ENCODE results near the gene KCNC3.

KCNC3 gene

DNA sequence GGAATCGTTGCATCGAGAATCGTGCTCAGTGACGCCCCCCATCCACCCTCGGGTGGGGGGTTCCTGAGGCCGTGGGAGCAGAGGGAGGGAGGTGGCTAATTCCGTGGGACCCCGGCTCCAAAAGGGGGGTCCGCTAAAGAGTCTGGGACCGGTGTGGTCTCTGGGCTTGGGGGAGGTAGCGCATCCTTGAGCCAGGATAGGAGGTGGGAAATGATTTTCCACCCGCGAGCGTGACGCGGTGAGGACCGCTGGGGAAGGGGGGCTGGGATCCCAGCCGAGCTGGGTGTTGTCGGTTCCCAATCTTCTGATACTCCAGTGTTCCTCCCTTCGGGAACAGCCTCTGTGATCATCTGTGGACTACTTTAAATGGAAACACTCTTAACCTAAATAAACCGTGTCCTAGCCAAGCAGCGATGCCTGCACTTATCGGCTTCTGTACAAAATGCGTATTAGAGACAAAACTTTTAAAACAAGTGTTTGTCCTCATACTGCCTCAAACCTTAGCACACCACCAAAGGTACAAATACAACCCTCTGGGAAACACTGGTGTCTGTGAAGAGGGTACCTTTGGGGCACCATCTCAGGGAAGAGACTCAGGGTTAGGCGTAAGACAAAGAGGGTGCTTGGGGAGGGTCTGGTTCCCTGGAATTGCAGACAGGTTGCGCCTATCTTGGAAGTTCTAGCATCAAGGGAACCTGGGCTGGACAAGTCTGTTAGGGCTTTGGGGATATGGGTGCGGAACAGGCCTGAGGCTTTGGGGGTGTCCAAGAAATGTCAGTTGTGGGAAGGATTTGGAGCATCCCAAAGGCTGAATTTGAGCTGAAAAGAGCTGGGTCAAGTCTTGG lies 16.0 kb downstream of the KCNC3 start:
- DNase-seq (ENCODE audit: low read depth) = no peak
- TF ChIP-seq, protein P1, sequence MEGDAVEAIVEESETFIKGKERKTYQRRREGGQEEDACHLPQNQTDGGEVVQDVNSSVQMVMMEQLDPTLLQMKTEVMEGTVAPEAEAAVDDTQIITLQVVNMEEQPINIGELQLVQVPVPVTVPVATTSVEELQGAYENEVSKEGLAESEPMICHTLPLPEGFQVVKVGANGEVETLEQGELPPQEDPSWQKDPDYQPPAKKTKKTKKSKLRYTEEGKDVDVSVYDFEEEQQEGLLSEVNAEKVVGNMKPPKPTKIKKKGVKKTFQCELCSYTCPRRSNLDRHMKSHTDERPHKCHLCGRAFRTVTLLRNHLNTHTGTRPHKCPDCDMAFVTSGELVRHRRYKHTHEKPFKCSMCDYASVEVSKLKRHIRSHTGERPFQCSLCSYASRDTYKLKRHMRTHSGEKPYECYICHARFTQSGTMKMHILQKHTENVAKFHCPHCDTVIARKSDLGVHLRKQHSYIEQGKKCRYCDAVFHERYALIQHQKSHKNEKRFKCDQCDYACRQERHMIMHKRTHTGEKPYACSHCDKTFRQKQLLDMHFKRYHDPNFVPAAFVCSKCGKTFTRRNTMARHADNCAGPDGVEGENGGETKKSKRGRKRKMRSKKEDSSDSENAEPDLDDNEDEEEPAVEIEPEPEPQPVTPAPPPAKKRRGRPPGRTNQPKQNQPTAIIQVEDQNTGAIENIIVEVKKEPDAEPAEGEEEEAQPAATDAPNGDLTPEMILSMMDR (conservative IDR thresholded peaks at IDR 0.05; ENCODE audit: low read length) = no peak
- H3K4me3 ChIP-seq (ENCODE audit: low read length) = no peak overlapping the region

DNA sequence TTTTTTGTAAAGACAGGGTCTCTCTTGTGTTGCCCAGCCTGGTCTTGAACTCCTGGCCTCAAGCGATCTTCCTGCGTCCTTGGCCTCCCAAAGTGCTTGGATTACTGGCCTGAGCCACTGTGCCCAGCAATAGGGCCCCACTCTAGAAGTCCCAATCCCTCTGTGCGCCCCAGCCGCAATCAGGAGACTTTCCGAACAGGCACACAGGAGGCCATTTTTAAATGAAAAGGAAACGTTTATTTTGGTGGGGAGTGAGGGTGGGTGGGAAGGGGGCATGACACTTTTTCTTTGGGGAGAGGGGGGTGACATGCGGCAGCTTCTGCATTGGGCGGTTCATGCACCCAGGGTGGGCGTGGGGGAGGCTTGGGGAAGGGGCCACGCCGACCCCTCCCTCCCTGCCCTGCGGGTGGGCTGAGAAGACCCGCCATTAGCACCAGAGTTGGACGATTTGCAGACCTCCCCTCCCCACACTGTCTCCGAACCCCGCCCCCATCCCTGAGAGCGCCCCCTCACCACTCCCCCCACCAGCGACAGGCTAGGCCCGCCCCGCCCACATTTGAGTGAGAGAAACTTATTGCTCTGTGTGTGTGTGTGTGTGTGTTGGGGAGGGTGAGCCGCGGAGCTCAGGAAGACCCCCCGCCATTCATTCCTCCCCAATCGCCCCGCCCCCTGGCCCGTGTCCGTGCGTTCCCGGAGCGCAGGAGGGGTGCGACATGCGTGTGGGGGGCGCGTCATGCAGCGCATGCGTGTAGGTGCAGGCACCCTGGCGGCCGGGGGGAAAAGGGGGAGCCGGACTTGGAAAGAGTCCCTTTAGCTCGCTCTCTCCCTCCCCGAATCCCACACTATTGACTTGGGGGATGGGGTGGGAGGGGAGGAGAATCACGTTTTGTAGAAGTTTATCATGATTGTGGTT lies 17.2 kb downstream of the KCNC3 start:
- DNase-seq (ENCODE audit: low read depth) = no peak
- H3K4me3 ChIP-seq (ENCODE audit: low read length) = no peak overlapping the region
- TF ChIP-seq, protein P1 (conservative IDR thresholded peaks at IDR 0.05; ENCODE audit: low read length) = no peak

DNA sequence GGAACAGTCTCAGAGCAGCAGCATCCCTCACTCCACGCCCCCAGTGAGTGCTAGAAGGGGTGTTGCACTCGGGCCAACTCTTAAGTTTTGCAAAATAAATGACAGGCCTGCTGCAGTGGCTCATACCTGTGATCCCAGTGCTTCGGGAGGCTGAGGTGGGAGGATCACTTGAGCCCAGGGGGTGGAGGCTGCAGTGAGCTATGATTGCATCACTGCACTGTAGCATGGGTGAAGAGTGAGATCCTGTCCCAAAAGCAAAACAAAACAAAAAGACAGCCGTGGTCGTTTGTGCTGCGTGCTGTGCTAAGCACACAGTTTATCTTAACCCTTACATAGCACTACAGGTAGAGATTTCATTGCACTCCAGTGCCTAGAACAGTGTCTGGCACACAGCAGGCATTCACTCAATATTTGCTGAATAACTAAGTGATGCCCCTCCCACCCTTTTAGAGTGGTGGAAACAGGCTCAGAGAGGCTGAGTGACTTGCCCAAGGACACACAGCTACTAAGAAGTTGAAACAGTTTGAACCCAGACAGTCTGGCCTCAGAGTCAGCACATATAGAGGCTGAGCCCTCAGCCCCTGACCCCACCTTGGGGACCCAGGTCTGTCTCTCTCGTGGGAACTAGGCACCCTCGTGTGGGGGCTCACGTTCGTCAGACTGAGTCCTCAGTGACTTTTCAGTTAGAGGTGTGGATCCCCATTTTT lies 18.3 kb downstream of the KCNC3 start:
- no peak for DNase-seq (ENCODE audit: low read depth)
- H3K4me3 ChIP-seq (ENCODE audit: low read length) = no peak overlapping the region
- TF ChIP-seq, protein P1 (conservative IDR thresholded peaks at IDR 0.05; ENCODE audit: low read length) = no peak

DNA sequence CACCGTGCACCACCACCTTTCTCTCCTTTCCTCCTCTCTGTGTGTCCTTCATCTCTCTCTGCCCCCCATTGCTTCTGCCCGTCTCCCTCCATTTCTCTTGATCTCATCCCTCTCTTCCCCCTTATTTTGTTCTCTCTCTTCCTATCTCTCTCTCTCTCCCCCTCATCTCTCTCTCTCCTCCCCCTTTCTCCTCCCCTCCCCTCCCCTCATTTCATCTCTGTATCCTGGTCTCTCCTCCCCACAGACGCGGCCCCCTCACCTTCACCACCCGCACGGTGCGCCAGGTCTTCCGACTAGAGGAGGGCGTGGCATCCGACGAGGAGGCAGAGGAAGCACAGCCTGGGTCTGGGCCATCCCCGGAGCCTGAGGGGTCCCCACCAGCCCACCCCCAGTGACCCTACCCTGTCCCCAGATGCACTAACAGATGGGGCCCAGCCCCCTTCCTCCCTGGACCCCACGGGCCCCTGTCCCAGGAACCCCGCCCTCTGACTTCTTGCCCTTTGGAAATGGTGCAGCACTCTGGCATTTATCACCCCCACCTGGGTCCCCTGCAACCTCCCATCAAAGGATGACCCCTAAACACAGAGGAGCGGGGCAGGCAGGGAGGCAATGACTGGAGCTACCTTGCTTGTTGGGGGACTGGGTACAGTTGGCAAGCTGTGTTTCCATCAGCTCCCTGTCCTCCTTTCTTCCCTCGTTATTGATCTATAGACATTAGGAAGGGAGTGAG lies 19.6 kb downstream of the KCNC3 start:
- TF ChIP-seq, protein P1 (conservative IDR thresholded peaks at IDR 0.05; ENCODE audit: low read length) = no peak
- DNase-seq (ENCODE audit: low read depth) = no peak

DNA sequence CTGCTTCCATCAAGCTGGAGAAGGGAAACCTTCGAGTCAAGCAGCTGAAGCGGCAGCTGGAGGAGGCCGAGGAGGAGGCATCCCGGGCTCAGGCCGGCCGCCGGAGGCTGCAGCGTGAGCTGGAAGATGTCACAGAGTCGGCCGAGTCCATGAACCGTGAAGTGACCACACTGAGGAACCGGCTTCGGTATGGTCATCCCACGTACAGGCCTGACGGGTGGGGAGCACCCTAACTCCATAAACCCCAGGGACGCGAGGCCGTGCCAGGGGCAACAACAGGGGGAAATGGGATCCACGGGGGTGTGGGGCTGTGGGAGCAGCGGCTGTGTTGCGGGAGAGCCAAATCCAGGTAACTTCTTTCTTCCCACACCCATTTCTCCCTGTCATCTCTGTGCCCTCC lies 20.2 kb downstream of the KCNC3 start:
- no peak overlapping the region for H3K4me3 ChIP-seq (ENCODE audit: low read length)
- DNase-seq (ENCODE audit: low read depth) = no peak
- TF ChIP-seq, protein P1 (conservative IDR thresholded peaks at IDR 0.05; ENCODE audit: low read length) = no peak

More for the DNA sequence above, 19.6 kb downstream of the KCNC3 start:
- H3K4me3 ChIP-seq (ENCODE audit: low read length) = no peak overlapping the region

DNA sequence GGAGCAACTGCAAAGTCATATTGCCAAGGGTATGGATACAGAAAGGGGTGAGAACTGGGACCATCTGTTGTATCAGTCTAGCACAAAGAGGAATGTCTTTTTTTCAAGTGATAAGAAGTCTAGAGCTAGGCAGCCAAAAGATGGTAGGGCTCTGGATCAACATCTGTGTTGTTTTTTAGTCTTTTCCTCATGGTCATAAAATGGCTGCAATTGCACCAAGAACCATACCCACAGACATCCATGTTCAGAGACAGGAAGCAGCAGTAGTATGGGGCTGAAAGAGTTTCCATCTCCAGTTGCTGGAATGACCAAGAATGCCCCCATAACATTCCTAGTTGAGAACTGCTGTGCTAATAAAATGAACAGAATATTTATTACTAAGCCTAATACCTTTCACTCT lies 25.6 kb downstream of the KCNC3 start:
- TF ChIP-seq, protein P1 (conservative IDR thresholded peaks at IDR 0.05; ENCODE audit: low read length) = no peak
- DNase-seq (ENCODE audit: low read depth) = no peak

More for the DNA sequence above, 25.6 kb downstream of the KCNC3 start:
- H3K4me3 ChIP-seq (ENCODE audit: low read length) = no peak overlapping the region
